ENCODE data around the gene KIAA0513.

- TF ChIP-seq CTCF (IDR thresholded peaks at IDR 0.05 in 2 of 3, conservative IDR thresholded peaks at IDR 0.05 in 1 of 3; ENCODE audit: borderline replicate concordance in 1 of 3, insufficient read depth in 1 of 3, low read depth in 2 of 3, low read length in 2 of 3) (peak; percentile 84 to 88 (median 85)), MAX (IDR thresholded peaks at IDR 0.05) (no peak), POLR2A (IDR thresholded peaks at IDR 0.05; ENCODE audit: borderline replicate concordance, extremely low read depth, insufficient read depth, insufficient read length) (no peak), RAD21 (IDR thresholded peaks at IDR 0.05; ENCODE audit: low read depth) (peak; percentile 85), FOSL1 (IDR thresholded peaks at IDR 0.05; ENCODE audit: low read depth) (no peak), POLR2AphosphoS5 (IDR thresholded peaks at IDR 0.05; ENCODE audit: low read depth, low read length) (no peak)
Observed at GRCh38 chr16:85086347-85087291, 59.0 kb downstream of the KIAA0513 start.
